GM10248 (cell line): ENCODE results near the gene MLC1.
A peak's percentile ranks its signal among the peaks of the same experiment; 100 is the strongest.

Source experiments
- CTCF ChIA-PET: fragments of 300-600 bp; sonication (Branson Sonifier 250); formaldehyde crosslinking; extraction: SDS; loops from one replicate; lab custom pipeline; 2021; ENCODE audit warnings: antibody characterized with exemption; lab: Yijun Ruan, JAX
- POLR2A ChIA-PET: fragments of 350-650 bp; sonication (Branson Sonifier 250); formaldehyde crosslinking; extraction: SDS; loops from one replicate; lab custom pipeline; 2020; ENCODE audit warnings: antibody characterized with exemption; lab: Yijun Ruan, JAX
- DNase-seq: peaks from one replicate; pipeline ENCODE4 v3.0.0; 2012; ENCODE audit errors: extremely low spot score
- TF ChIP-seq, protein P1 (sequence below): IDR thresholded peaks from 2 replicates; pipeline ENCODE4 v1.5.1; 2012; ENCODE audit warnings: mild to moderate bottlenecking, low read depth; ENCODE audit errors: extremely low read depth, missing control alignments, control extremely low read depth

MLC1 gene

DNA sequence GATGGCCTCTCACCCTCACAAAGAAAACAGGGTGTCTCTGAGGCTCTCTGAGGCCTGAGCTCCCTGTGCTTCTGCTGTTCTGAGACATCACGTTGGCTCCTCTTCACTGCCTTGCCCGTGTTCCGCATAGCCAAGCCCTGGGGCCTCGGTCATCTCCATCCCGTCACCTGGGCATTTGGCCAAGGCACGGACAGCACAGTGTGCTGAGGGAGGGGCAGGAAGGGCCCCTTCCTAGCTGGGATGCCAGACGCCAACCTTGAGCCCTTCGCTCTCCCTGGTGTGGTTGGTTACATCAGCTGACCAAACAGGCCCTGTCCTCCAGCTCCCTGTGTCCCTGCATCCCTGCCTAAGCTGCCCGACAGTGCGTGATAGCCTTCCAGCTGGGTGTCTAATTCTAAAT lies 30.5 kb upstream of the MLC1 start:
- CTCF ChIA-PET, result no interaction called here
- POLR2A ChIA-PET, result no interaction called here
- DNase-seq, result peak; percentile 7
- TF ChIP-seq, protein P1, sequence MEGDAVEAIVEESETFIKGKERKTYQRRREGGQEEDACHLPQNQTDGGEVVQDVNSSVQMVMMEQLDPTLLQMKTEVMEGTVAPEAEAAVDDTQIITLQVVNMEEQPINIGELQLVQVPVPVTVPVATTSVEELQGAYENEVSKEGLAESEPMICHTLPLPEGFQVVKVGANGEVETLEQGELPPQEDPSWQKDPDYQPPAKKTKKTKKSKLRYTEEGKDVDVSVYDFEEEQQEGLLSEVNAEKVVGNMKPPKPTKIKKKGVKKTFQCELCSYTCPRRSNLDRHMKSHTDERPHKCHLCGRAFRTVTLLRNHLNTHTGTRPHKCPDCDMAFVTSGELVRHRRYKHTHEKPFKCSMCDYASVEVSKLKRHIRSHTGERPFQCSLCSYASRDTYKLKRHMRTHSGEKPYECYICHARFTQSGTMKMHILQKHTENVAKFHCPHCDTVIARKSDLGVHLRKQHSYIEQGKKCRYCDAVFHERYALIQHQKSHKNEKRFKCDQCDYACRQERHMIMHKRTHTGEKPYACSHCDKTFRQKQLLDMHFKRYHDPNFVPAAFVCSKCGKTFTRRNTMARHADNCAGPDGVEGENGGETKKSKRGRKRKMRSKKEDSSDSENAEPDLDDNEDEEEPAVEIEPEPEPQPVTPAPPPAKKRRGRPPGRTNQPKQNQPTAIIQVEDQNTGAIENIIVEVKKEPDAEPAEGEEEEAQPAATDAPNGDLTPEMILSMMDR, result no peak

DNA sequence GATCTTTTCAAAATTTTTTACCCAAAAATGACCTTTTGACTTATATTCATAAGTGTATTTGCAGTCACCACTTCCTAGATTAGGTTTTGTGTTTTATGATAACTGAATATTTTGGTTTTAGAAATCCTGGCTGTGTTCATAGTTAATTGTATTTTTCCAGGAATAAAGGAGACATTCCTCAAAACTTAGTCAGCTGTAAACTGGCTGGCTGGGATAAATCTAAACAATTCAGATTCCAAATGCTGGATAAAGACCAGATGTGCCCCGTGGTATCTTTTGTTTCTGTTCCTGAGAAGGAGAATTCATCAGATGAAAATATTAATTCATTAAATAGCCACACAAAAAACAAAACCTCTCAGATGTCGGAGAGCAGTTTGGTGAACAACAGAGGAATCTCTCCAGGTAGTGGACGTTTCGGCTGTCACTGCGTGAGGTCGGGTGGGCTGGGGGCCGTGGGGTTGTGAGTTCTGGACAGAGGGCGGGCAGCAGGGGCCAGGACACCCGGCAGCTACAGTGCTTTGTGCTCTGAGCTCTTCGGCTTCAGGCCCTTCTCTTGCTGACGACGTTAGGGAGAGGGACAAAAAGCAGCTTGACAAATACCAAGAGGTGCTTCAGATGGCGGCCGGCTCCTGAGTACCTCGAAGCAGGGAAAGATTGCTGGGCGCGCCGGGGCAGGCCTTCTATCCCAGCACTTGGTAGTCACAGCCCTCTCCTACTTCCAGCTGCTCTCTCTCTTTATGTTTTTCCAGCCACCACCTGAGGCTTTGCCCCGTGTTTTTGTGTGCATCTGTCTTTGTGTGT lies 29.2 kb upstream of the MLC1 start:
- ChIA-PET POLR2A (no interaction called here), CTCF (no interaction called here)
- TF ChIP-seq, protein P1, result no peak
- peak; percentile 7 for DNase-seq

DNA sequence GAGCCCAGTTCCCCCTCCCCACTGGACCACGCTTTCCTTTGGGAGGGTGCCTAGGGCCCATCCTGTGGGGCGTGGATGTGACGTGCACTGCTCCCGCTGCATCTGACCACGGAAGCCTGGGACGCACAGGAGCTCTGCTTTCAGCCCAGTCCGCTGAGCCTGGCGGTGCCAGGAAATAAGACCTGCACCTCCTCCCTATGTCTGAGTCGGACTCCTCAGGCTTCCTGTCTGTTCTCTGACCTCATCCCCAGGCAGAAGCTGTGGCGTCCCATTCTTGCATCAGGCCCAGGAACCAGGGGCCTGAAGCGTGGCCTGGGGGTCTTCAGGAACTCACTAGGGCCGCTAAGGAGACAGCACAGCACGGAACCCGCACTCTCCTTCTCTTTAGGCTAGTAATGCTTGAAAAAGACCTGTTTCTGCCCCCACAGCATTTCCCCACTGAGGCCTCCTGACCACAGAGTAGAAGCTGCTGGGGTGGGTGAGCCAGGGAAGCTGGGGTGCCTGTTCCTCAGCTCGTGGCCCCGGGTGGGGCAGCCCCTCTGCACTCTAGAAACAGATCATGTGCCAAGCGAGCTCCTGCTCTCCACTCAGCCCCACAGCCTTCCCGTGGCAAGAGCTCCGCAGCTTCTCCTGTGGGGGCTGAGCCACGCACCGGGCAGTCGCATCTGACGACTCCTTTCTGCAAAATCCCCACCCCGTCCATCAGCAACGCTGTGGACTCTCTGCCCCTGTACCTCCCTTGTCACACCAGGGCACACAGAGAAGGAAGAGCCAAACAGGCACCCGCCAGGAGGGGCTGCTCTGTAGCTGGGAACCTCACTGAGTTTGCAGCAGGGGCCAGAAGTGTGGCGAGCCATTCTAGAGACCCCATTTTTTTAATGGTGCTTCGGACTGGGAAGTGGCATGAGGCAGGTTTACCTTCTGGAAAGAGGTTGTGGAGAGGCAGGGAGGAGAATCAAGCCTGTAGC lies 27.2 kb upstream of the MLC1 start:
- no peak for DNase-seq
- POLR2A ChIA-PET, result no interaction called here
- TF ChIP-seq, protein P1, result no peak
- CTCF ChIA-PET, result interaction anchor here (1.2 kb wide), 1 partner anchor 17 kb away, joined by 3 read pairs; no protein-coding TSS in a partner anchor

DNA sequence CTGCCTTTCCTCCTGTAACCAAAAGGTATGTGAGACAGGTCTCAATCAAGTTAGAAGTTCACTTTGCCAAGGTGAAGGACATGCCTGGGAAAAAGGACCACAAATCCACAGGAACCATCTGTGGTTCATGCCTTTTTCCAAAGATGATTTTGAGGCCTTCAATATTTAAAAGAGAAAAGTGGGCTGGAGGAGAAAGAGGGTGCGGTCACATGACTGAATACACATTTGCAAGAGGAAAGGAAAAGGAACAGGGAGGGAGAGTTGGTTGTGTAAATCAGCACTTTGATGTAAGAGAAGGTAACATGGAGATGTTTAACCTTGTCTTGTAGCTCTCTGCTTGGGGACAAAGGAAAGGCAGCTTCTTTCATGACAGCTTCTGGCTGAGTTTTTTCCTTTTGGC lies 25.8 kb upstream of the MLC1 start:
- no peak for DNase-seq
- ChIA-PET CTCF (no interaction called here), POLR2A (no interaction called here)
- TF ChIP-seq, protein P1, result no peak

DNA sequence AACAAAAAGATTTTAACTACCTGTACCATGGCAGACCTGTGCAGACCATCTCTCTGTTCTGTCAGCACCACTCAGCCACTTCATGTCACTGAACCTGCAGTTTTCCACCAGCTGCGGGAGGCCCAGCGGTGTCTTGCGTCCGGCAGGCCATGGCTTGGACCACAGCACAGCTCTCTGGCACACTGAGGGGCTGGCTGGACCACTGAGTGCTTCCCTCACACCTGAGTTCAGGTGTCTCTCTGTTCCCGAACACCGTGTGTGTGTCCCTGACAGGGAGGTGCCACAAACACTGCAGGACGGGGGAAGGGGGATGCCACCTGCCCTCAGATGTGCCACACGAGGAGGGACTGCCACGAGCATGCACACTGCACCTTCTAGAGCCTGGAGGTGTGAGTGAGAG lies 22.3 kb upstream of the MLC1 start:
- ChIA-PET POLR2A (no interaction called here), CTCF (interaction anchor here (1.0 to 1.7 kb wide), 2 partner anchors 10 to 41 kb away, joined by 3 to 4 read pairs; no protein-coding TSS in a partner anchor)
- no peak for DNase-seq
- TF ChIP-seq, protein P1, result no peak
